A549 (cell line): Measurements from ENCODE around the gene PYGB. TPM values are rescaled to one million over a fixed set of nuclear protein-coding genes. Genes with fewer than 3 reads are reported as not detected.

Source experiments
- ATAC-seq, 2 experiments: fragments of 200-7000 bp in 1 of 2; fragments of >200 bp in 1 of 2; cut with Nextera tagmentation in 1 of 2; cut with Tn5 transposase in 1 of 2; 3 replicates each; pipeline versions ENCODE4 v1.8.0 to v1.9.1; 2018 to 2020; ENCODE audit warnings: mild to moderate bottlenecking in 1 of 2, moderate library complexity in 1 of 2
- CTCF ChIA-PET: fragments of 300-600 bp; sonication (Branson Sonifier 250); formaldehyde crosslinking; extraction: SDS; loops from one replicate; lab custom pipeline; 2021; ENCODE audit warnings: antibody characterized with exemption, inconsistent platforms; lab: Yijun Ruan, JAX
- POLR2A ChIA-PET: fragments of 350-600 bp; formaldehyde crosslinking; extraction: SDS; loops from one replicate; lab custom pipeline; 2021; ENCODE audit warnings: antibody characterized with exemption, inconsistent platforms; lab: Yijun Ruan, JAX
- DNase-seq, 2 experiments: peaks; one replicate each; pipeline versions ENCODE4 v3.0.0 to v3.0.0-alpha.2; 2011 to 2016; ENCODE audit warnings: low read depth in 1 of 2, low spot score in 1 of 2
- FAIRE-seq: peaks from 2 replicates; lab custom pipeline; 2011; peaks lifted over from hg19 to GRCh38; lab: Jason Lieb, UNC
- H3K27ac ChIP-seq, 2 experiments: fragments of >200 bp; sonication (Bioruptor Twin); formaldehyde crosslinking; 3 replicates each; pipeline ENCODE4 v1.5.1; 2016 to 2017
- H3K4me1 ChIP-seq: fragments of >200 bp; sonication (Bioruptor Twin); formaldehyde crosslinking; 3 replicates; pipeline ENCODE4 v1.6.1; 2016
- H3K4me2 ChIP-seq: fragments of >200 bp; sonication (Bioruptor Twin); formaldehyde crosslinking; 3 replicates; pipeline ENCODE4 v1.6.1; 2016
- H3K4me3 ChIP-seq: fragments of >200 bp; sonication (Bioruptor Twin); formaldehyde crosslinking; 3 replicates; pipeline ENCODE4 v1.5.1; 2016
- H3K9me3 ChIP-seq: fragments of >200 bp; sonication (Bioruptor Twin); formaldehyde crosslinking; 3 replicates; pipeline ENCODE4 v1.6.1; 2016
- CEBPB ChIP-seq, 2 experiments: fragments of >200 bp in 1 of 2; sonication (Bioruptor Twin) in 1 of 2; formaldehyde crosslinking in 1 of 2; IDR thresholded peaks; 2 replicates each; pipeline ENCODE4 v1.6.1; 2012 to 2016
- CHD2 ChIP-seq: fragments of 150-350 bp; IDR thresholded peaks from 2 replicates; pipeline ENCODE4 v1.6.1; 2014; ENCODE audit warnings: low read length; ENCODE audit not compliant: partially characterized antibody
- GATA3 ChIP-seq: IDR thresholded peaks from 2 replicates; pipeline ENCODE4 v1.6.1; 2012; ENCODE audit warnings: borderline replicate concordance
- HMGXB4 ChIP-seq: fragments of 250-450 bp; sonication (Bioruptor Pico); IDR thresholded peaks from 2 replicates; pipeline ENCODE4 v1.5.0; 2021; ENCODE audit warnings: mild to moderate bottlenecking, moderate library complexity, borderline replicate concordance
- HOXB13 ChIP-seq: fragments of 250-450 bp; sonication (Bioruptor Pico); IDR thresholded peaks from 2 replicates; pipeline ENCODE4 v1.5.0; 2020; ENCODE audit warnings: low read depth, mild to moderate bottlenecking, moderate library complexity
- JUN ChIP-seq, 2 experiments: fragments of >200 bp; sonication (Bioruptor Twin); formaldehyde crosslinking; IDR thresholded peaks; 2 replicates in 1 of 2; 3 replicates in 1 of 2; pipeline ENCODE4 v1.6.1; 2016 to 2017
- MAX ChIP-seq: IDR thresholded peaks from 2 replicates; pipeline ENCODE4 v1.6.1; 2012
- MAZ ChIP-seq: fragments of 150-350 bp; IDR thresholded peaks from 2 replicates; pipeline ENCODE4 v1.6.1; 2014; ENCODE audit warnings: antibody characterized with exemption, low read depth, low read length, borderline replicate concordance
- MYC ChIP-seq: IDR thresholded peaks from 2 replicates; pipeline ENCODE4 v1.6.1; 2012; ENCODE audit warnings: mild to moderate bottlenecking, inconsistent platforms, low read length, improper control_type of control experiment, borderline replicate concordance
- NPAS2 ChIP-seq: fragments of 250-450 bp; sonication (Bioruptor Pico); IDR thresholded peaks from 2 replicates; pipeline ENCODE4 v1.8.0; 2022; ENCODE audit warnings: mild to moderate bottlenecking, moderate library complexity, borderline replicate concordance
- NR3C1 ChIP-seq: fragments of >200 bp; sonication (Bioruptor Twin); formaldehyde crosslinking; IDR thresholded peaks from 3 replicates; pipeline ENCODE4 v1.6.1; 2017
- POLR2A ChIP-seq: IDR thresholded peaks from 2 replicates; pipeline ENCODE4 v1.6.1; 2012; ENCODE audit warnings: mild to moderate bottlenecking, low read length
- RAD21 ChIP-seq, 2 experiments: fragments of >200 bp in 1 of 2; sonication (Bioruptor Twin) in 1 of 2; formaldehyde crosslinking in 1 of 2; IDR thresholded peaks in 1 of 2; conservative IDR thresholded peaks in 1 of 2; 2 replicates in 1 of 2; 3 replicates in 1 of 2; pipeline ENCODE4 v1.6.1; 2012 to 2018; ENCODE audit warnings: inconsistent platforms in 1 of 2
- RARB ChIP-seq: fragments of 250-450 bp; sonication (Bioruptor Pico); IDR thresholded peaks from 2 replicates; pipeline ENCODE4 v1.8.0; 2021; ENCODE audit warnings: mild to moderate bottlenecking, moderate library complexity
- RNF2 ChIP-seq: fragments of 200-600 bp; sonication (generic); IDR thresholded peaks from 2 replicates; pipeline ENCODE4 v1.6.1; 2016; ENCODE audit warnings: low read depth, mild to moderate bottlenecking, antibody characterized with exemption, moderate library complexity, borderline replicate concordance
- SMC3 ChIP-seq: fragments of >200 bp; sonication (Bioruptor Twin); formaldehyde crosslinking; IDR thresholded peaks from 3 replicates; pipeline ENCODE4 v1.6.1; 2018; ENCODE audit warnings: inconsistent platforms
- SREBF2 ChIP-seq: fragments of 450-650 bp; IDR thresholded peaks from 2 replicates; pipeline ENCODE4 v1.6.1; 2014; ENCODE audit warnings: mild to moderate bottlenecking, moderate library complexity
- TFCP2L1 ChIP-seq: fragments of 250-450 bp; sonication (Bioruptor Pico); IDR thresholded peaks from 2 replicates; pipeline ENCODE4 v1.5.0; 2021; ENCODE audit warnings: mild to moderate bottlenecking
- ZC3H11A ChIP-seq: fragments of 450-650 bp; IDR thresholded peaks from 2 replicates; pipeline ENCODE4 v1.6.1; 2014; ENCODE audit warnings: antibody characterized with exemption, mild to moderate bottlenecking
- WGBS: methylation state at CpG from one replicate; pipeline ENCODE4 v1.1.6; 2017; ENCODE audit errors: missing lambda C conversion rate; 5-methylcytosine and 5-hydroxymethylcytosine counted together
- polyA plus RNA-seq, 4 experiments: library from polyadenylated mRNA; depleted of rRNA in 3 of 4; stranded (reverse); fragments of >200 nt; fragmentation: RNase III in 1 of 4; extraction: RNeasy Plus Mini Kit Qiagen cat#74134 plus additional on column Dnase treatment in 1 of 4; gene quantifications; 2 replicates in 3 of 4; 3 replicates in 1 of 4; pipeline ENCODE4 v1.2.3, GENCODE V29; 2011 to 2017
- TF ChIP-seq, protein P1 (sequence below): fragments of 200-600 bp; sonication (generic); IDR thresholded peaks from 2 replicates; pipeline ENCODE4 v1.6.1; 2016; ENCODE audit warnings: antibody characterized with exemption, mild to moderate bottlenecking, moderate library complexity
- TF ChIP-seq, protein P2 (sequence below): IDR thresholded peaks from 2 replicates; pipeline ENCODE4 v1.6.1; 2012; ENCODE audit warnings: low read depth, borderline replicate concordance
- TF ChIP-seq, protein P3 (sequence below): fragments of >200 bp; sonication (Bioruptor Twin); formaldehyde crosslinking; IDR thresholded peaks from 3 replicates; pipeline ENCODE4 v1.5.1; 2016

The PYGB gene
- polyA plus RNA-seq, 2 of the 4 experiments (the other 2 are of a cell fraction) = 93.2 to 100 TPM

GRCh38 chr20:25246182-25246999, 1.5 kb upstream of the PYGB start:
- Histone ChIP-seq H3K9me3 (peaks cover 16% of the 10 kb centered on the region; the same call in 2 of the 3 replicates), H3K4me2 (peak overlapping the region; percentile 87), H3K4me1 (peaks cover 42% of the 10 kb centered on the region), H3K27ac (peak overlapping the region; percentile 92 to 96), H3K4me3 (peak overlapping the region; percentile 82)
- ATAC-seq (0 out of 6 replicates have a peak, but pooled peaks of 1 of the 2 experiments have one; percentile 3), DNase-seq (no peak), FAIRE-seq (peak; percentile 84)
- ChIA-PET POLR2A (interaction anchor here (1.2 to 3.9 kb wide), 6 partner anchors 10 to 54 kb away, joined by 3 to 67 read pairs (median 41); partner anchors contain the start of gene ENTPD6), CTCF (interaction anchor here (0.9 to 11.8 kb wide), 30 partner anchors 9 to 251 kb away, joined by 3 to 300 read pairs (median 6); partner anchors contain the start of genes ENTPD6 and GINS1)
- TF ChIP-seq, protein P1, sequence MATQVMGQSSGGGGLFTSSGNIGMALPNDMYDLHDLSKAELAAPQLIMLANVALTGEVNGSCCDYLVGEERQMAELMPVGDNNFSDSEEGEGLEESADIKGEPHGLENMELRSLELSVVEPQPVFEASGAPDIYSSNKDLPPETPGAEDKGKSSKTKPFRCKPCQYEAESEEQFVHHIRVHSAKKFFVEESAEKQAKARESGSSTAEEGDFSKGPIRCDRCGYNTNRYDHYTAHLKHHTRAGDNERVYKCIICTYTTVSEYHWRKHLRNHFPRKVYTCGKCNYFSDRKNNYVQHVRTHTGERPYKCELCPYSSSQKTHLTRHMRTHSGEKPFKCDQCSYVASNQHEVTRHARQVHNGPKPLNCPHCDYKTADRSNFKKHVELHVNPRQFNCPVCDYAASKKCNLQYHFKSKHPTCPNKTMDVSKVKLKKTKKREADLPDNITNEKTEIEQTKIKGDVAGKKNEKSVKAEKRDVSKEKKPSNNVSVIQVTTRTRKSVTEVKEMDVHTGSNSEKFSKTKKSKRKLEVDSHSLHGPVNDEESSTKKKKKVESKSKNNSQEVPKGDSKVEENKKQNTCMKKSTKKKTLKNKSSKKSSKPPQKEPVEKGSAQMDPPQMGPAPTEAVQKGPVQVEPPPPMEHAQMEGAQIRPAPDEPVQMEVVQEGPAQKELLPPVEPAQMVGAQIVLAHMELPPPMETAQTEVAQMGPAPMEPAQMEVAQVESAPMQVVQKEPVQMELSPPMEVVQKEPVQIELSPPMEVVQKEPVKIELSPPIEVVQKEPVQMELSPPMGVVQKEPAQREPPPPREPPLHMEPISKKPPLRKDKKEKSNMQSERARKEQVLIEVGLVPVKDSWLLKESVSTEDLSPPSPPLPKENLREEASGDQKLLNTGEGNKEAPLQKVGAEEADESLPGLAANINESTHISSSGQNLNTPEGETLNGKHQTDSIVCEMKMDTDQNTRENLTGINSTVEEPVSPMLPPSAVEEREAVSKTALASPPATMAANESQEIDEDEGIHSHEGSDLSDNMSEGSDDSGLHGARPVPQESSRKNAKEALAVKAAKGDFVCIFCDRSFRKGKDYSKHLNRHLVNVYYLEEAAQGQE = no peak
- TF ChIP-seq, protein P2, sequence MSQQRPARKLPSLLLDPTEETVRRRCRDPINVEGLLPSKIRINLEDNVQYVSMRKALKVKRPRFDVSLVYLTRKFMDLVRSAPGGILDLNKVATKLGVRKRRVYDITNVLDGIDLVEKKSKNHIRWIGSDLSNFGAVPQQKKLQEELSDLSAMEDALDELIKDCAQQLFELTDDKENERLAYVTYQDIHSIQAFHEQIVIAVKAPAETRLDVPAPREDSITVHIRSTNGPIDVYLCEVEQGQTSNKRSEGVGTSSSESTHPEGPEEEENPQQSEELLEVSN = no peak
- TF ChIP-seq HOXB13 (CRISPR knock-in tag) (no peak), CEBPB (IDR thresholded peaks at IDR 0.05) (peak; percentile 43 to 59; a peak in 2 of 4 replicates), ZC3H11A (no peak)
- 49% methylated on average over 9 of the region's 9 CpGs for WGBS

GRCh38 chr20:25247000-25247517, 826 bp upstream of the PYGB start:
- CTCF ChIA-PET = interaction anchor here (0.6 to 11.8 kb wide), 46 partner anchors 10 to 297 kb away, joined by 3 to 300 read pairs (median 5); partner anchors contain the start of genes ENTPD6 and GINS1
- 4% methylated on average over 24 of the region's 24 CpGs for WGBS
- peaks cover 16% of the 10 kb centered on the region; the same call in 2 of the 3 replicates for H3K9me3 ChIP-seq
- TF ChIP-seq NR3C1 = no peak
- no peak for TF ChIP-seq MYC
- TF ChIP-seq SMC3 = peak; percentile 64
- TF ChIP-seq HMGXB4 (CRISPR knock-in tag) = no peak
- TF ChIP-seq GATA3 = no peak
- no peak for TF ChIP-seq RNF2
- TF ChIP-seq CHD2 = no peak
- TF ChIP-seq POLR2A = peak; percentile 37; the same call in 1 of the 2 replicates
- TF ChIP-seq NPAS2 = no peak
- TF ChIP-seq, protein P3, sequence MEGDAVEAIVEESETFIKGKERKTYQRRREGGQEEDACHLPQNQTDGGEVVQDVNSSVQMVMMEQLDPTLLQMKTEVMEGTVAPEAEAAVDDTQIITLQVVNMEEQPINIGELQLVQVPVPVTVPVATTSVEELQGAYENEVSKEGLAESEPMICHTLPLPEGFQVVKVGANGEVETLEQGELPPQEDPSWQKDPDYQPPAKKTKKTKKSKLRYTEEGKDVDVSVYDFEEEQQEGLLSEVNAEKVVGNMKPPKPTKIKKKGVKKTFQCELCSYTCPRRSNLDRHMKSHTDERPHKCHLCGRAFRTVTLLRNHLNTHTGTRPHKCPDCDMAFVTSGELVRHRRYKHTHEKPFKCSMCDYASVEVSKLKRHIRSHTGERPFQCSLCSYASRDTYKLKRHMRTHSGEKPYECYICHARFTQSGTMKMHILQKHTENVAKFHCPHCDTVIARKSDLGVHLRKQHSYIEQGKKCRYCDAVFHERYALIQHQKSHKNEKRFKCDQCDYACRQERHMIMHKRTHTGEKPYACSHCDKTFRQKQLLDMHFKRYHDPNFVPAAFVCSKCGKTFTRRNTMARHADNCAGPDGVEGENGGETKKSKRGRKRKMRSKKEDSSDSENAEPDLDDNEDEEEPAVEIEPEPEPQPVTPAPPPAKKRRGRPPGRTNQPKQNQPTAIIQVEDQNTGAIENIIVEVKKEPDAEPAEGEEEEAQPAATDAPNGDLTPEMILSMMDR = peak; percentile 73
- no peak for TF ChIP-seq TFCP2L1 (CRISPR knock-in tag)
- TF ChIP-seq CEBPB (IDR thresholded peaks at IDR 0.05) = no peak
- TF ChIP-seq SREBF2 = no peak
- TF ChIP-seq MAZ = no peak
- no peak for TF ChIP-seq RARB (CRISPR knock-in tag)
- peak; percentile 81 to 83 for TF ChIP-seq RAD21 (conservative IDR thresholded peaks at IDR 0.05 in 1 of 2, IDR thresholded peaks at IDR 0.05 in 1 of 2)
- peak in 1 of 2 experiments; percentile 57; a peak in 1 of 5 replicates for TF ChIP-seq JUN (IDR thresholded peaks at IDR 0.05)
- TF ChIP-seq MAX = peak; percentile 68; the same call in 1 of the 2 replicates
- TF ChIP-seq, all 56 proteins: peak for 6
- FAIRE-seq = peak; percentile 94
- POLR2A ChIA-PET = interaction anchor here (0.8 to 3.9 kb wide), 13 partner anchors 10 to 280 kb away, joined by 3 to 67 read pairs (median 7); partner anchors contain the start of genes ABHD12 and ENTPD6
- Histone ChIP-seq H3K4me2 (peak overlapping the region; percentile 87), H3K27ac (peak overlapping the region; percentile 92 to 96), H3K4me3 (peak overlapping the region; percentile 82), H3K4me1 (peaks cover 46% of the 10 kb centered on the region)
- peak; percentile 80 to 91 for ATAC-seq
- peak; percentile 84 to 87 for DNase-seq
